Raji (cell line): Measurements from ENCODE around the gene LIMS2.

ENCODE experiments used
- POLR2A ChIP-seq: IDR thresholded peaks from 2 replicates; pipeline ENCODE4 v1.6.1; 2011; ENCODE audit warnings: low read depth, low read length, control low read depth; ENCODE audit not compliant: insufficient read depth

LIMS2 gene

DNA sequence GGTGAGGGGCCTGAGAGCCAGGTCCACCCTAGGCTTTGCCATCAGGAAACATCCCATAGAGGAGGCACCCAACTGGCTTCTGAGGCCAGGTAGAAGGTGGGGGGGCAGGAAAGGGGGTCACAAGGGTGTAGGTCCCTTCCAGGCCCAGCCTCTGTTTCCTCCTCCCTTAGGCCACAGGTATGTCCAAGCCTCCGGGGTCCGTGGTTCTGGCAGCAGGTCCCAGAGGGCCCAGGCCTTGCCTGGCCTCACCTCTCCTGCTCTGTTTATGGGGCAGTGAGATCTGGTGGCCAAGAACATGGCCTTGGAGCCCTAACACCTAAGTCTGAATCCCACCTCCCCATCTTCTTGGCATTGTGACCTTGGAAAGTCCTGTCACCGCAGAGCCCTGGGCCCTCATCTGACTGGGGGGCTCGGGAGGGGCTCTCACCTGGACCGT, 51.0 kb downstream of the LIMS2 start:
- TF ChIP-seq POLR2A = no peak

- no peak for TF ChIP-seq POLR2A
Observed at GRCh38 chr2:127623388-127624319, 51.7 kb downstream of the LIMS2 start.

GRCh38 chr2:127622561-127623387, 52.6 kb downstream of the LIMS2 start:
- TF ChIP-seq POLR2A = no peak

DNA sequence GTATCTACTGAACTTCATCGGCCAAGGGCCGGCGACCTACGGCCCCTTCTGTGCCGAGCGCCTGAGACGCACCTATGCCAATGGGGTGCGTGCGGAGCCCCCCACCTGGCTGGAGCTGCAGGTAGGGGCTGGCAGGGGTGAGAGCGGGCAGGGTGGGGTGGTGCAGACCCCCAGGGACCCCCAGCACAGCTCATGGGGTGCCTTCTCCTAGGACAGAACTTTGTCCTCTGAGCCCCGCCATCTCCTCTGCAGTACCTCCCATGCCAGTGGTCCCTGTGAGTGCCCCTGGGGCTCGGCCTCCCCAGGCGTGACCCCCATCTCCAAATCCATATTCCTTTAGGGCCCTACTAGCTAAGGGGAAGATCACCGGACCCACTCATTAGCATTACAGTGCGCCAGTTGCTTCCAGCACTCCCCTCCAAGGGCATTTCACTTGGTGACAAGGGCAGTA, 53.3 kb downstream of the LIMS2 start:
- TF ChIP-seq POLR2A = no peak

DNA sequence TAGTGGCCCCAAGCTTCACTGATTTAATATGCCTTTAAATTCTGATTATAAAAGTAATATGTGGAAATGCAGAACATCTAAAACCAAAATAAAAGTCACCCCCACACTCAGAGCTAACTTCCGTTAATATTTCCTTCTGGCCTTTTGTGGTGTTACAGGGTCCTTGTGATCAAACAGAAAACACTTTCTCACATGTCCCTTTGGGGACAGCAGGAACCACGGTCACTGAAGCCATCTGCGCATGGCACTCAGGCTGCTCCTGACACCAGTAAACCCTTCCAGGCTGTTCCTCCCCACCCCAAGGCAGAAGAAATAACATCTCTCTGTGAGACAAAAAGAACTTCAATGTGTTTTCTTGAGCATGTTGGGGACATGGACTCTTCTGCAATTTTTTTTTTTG, 54.5 kb downstream of the LIMS2 start:
- TF ChIP-seq POLR2A = no peak

DNA sequence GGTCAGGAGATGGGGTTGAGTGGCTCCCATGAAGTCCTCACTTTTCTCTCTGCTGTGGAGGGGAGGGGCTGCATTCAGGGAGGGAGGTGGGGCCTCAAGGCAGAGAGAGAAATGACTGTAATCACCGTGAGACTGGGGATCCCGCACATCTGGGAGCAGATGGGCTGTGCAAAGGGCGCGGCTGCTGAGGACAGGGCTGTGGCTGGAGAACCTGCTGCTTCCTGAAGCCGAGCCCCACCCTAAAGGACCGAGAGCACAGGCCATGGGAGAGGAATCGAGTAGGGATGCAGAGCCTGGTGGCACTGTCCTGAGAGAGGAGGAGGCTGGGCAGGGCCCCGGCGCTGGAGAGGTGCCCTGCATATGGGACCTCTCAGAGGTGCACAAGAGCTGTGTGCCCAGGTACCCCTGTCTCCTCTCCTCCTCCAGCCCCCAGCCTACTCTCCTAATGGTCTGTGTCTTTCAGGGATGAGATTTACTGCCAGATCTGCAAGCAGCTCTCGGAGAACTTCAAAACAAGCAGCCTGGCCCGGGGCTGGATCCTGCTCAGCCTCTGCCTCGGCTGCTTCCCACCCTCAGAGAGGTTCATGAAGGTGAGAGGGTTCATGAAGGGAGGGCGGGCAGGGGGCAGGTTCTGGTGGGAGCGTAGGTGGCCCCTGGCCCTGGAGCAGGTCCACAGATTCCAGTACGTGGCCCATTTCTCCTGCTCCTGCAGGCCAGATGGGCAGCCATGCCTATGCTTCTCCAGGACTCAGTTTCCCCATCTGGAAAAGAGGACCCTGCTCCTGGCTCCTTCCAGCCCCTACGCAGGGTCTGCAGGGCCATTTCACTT, 55.2 kb downstream of the LIMS2 start:
- TF ChIP-seq POLR2A = no peak

GRCh38 chr2:127619203-127619590, 56.1 kb downstream of the LIMS2 start:
- TF ChIP-seq POLR2A = no peak

GRCh38 chr2:127618551-127619202, 56.7 kb downstream of the LIMS2 start:
- TF ChIP-seq POLR2A = no peak

GRCh38 chr2:127615511-127616166, 59.7 kb downstream of the LIMS2 start:
- TF ChIP-seq POLR2A = no peak

DNA sequence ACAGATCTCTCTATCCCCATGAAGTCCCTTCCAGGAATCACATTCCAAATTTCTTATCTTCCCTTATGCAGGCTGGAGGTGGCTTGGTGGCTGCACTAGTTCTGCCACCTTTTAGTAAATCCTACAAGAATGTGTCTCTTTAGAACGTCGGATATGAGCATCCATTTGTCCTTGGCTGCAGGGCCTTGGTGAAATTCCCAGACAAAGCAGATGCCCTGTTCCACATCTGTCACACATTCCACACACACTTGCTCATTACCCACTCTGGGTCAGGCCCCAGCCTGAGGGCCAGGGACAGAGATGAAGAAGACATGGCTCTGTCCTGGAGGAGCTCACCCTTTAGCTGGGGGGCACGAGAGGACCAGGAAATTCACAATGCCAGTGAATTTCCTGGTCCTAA, 60.6 kb downstream of the LIMS2 start:
- TF ChIP-seq POLR2A = no peak

- TF ChIP-seq POLR2A = no peak
Observed at GRCh38 chr2:127614246-127614645, 61.1 kb downstream of the LIMS2 start.

GRCh38 chr2:127612111-127612822, 63.1 kb downstream of the LIMS2 start:
- no peak for TF ChIP-seq POLR2A
